Measurements from ENCODE around the gene SRSF5. TPM values are rescaled to one million over a fixed set of nuclear protein-coding genes. Genes with fewer than 3 reads are reported as not detected.

Gene SRSF5
- total and polyA plus RNA-seq, 5 donors, result 210 to 279 (median 250) TPM

Other genes starting within 250 kb of the SRSF5 start
- not detected for gene CCDC177, start 192.3 kb upstream of the SRSF5 start, total RNA-seq
- gene CCDC177, start 192.3 kb upstream of the SRSF5 start, polyA plus RNA-seq, result not detected
- 10 to 100 TPM; 16.5 to 25.9 (median 22.1) TPM for gene SUSD6, start 155.5 kb upstream of the SRSF5 start, total RNA-seq
- 9.1 TPM for gene SUSD6, start 155.5 kb upstream of the SRSF5 start, polyA plus RNA-seq
- not detected for gene SLC10A1, start 30.1 kb downstream of the SRSF5 start, total RNA-seq
- gene SLC10A1, start 30.1 kb downstream of the SRSF5 start, polyA plus RNA-seq, result not detected
- 10 to 100 TPM; 18.3 to 37.0 (median 23.7) TPM for gene SMOC1, start 112.3 kb downstream of the SRSF5 start, total RNA-seq
- 13.4 TPM for gene SMOC1, start 112.3 kb downstream of the SRSF5 start, polyA plus RNA-seq